SK-N-MC (cell line): Measurements from ENCODE around the gene RGS3.

Experiments used
- EZH2 ChIP-seq: fragments of 200-600 bp; sonication (generic); IDR thresholded peaks from one replicate; pipeline ENCODE4 v1.6.1; 2017; ENCODE audit warnings: antibody characterized with exemption
- FOXP2 ChIP-seq: optimal IDR thresholded peaks from 2 replicates; pipeline ENCODE3; 2011; ENCODE audit warnings: mild to moderate bottlenecking, moderate library complexity; ENCODE audit not compliant: insufficient read depth; ENCODE audit errors: extremely low read length, control extremely low read depth
- POLR2AphosphoS5 ChIP-seq: IDR thresholded peaks from 2 replicates; pipeline ENCODE4 v1.6.1; 2012; ENCODE audit warnings: mild to moderate bottlenecking, low read depth, low read length, borderline replicate concordance

GRCh38 chr9:113570106-113570505 is 106.6 kb downstream of the RGS3 start:
- TF ChIP-seq POLR2AphosphoS5 (no peak), EZH2 (no peak), FOXP2 (no peak)
